ENCODE measurements around the gene FAT2.
A peak's percentile ranks its signal among the peaks of the same experiment; 100 is the strongest.

FAT2 gene

GRCh38 chr5:151631941-151632340, 40.8 kb upstream of the FAT2 start:
- H3K79me2 ChIP-seq (ENCODE audit: control insufficient read depth, insufficient read depth, low read length), result no peaks in the 10 kb centered on the region
- WGBS (ENCODE audit: extremely low coverage, insufficient coverage, low lambda C conversion rate), result no CpG with 5 or more reads among the region's 5 CpGs
- H2AK5ac ChIP-seq (ENCODE audit: low read length), result no peak overlapping the region
- H3K79me1 ChIP-seq (ENCODE audit: low read length), result no peaks in the 10 kb centered on the region
- no peak overlapping the region for H3K23ac ChIP-seq (ENCODE audit: low read length)
- no peak overlapping the region for H4K8ac ChIP-seq (ENCODE audit: low read depth, low read length)
- no peak overlapping the region for H2BK15ac ChIP-seq (replicated peaks; ENCODE audit: low read depth)
- H4K5ac ChIP-seq (ENCODE audit: low read length), result no peak overlapping the region
- H3K27ac ChIP-seq (ENCODE audit: low read depth, low read length), result no peak overlapping the region
- no peak overlapping the region for H3K56ac ChIP-seq (ENCODE audit: low read length)
- H3K4me3 ChIP-seq (ENCODE audit: low read length), result no peak overlapping the region
- no peak overlapping the region for H2BK120ac ChIP-seq (ENCODE audit: low read depth, low read length)
- no peak overlapping the region for H2BK5ac ChIP-seq (ENCODE audit: low read length)
- no peaks in the 10 kb centered on the region for H3K36me3 ChIP-seq (ENCODE audit: control insufficient read depth, insufficient read depth, low read length)
- H3K4me2 ChIP-seq (ENCODE audit: low read length), result no peak overlapping the region
- H3K18ac ChIP-seq (ENCODE audit: low read length), result no peak overlapping the region
- H3K4ac ChIP-seq (ENCODE audit: low read depth, low read length), result no peak overlapping the region
- no peak for DNase-seq
- H3K27me3 ChIP-seq (ENCODE audit: insufficient read depth, low read length, poor library complexity), result no peaks in the 10 kb centered on the region
- H3K4me1 ChIP-seq (ENCODE audit: control insufficient read depth, low read depth, low read length), result no peaks in the 10 kb centered on the region
- H3K9ac ChIP-seq (ENCODE audit: low read length), result no peak overlapping the region

- Histone ChIP-seq H2AK5ac (ENCODE audit: low read length) (no peak overlapping the region), H3K4me1 (ENCODE audit: control insufficient read depth, low read depth, low read length) (no peaks in the 10 kb centered on the region)
Measured at GRCh38 chr5:151630088-151630487, 39.0 kb upstream of the FAT2 start.

GRCh38 chr5:151628112-151628823, 37.1 kb upstream of the FAT2 start:
- H3K27me3 ChIP-seq (ENCODE audit: insufficient read depth, low read length, poor library complexity), result no peaks in the 10 kb centered on the region
- no peak overlapping the region for H3K4me3 ChIP-seq (ENCODE audit: low read length)
- no peak overlapping the region for H3K18ac ChIP-seq (ENCODE audit: low read length)
- no peaks in the 10 kb centered on the region for H3K79me1 ChIP-seq (ENCODE audit: low read length)
- H3K4me2 ChIP-seq (ENCODE audit: low read length), result no peak overlapping the region
- no peak overlapping the region for H3K56ac ChIP-seq (ENCODE audit: low read length)
- no peaks in the 10 kb centered on the region for H3K79me2 ChIP-seq (ENCODE audit: control insufficient read depth, insufficient read depth, low read length)
- H3K9ac ChIP-seq (ENCODE audit: low read length), result no peak overlapping the region
- DNase-seq, result no peak
- H2BK120ac ChIP-seq (ENCODE audit: low read depth, low read length), result no peak overlapping the region
- H3K27ac ChIP-seq (ENCODE audit: low read depth, low read length), result no peak overlapping the region
- H2BK15ac ChIP-seq (replicated peaks; ENCODE audit: low read depth), result no peak overlapping the region
- H3K4me1 ChIP-seq (ENCODE audit: control insufficient read depth, low read depth, low read length), result no peaks in the 10 kb centered on the region
- no peaks in the 10 kb centered on the region for H3K36me3 ChIP-seq (ENCODE audit: control insufficient read depth, insufficient read depth, low read length)
- no peak overlapping the region for H4K5ac ChIP-seq (ENCODE audit: low read length)
- no peak overlapping the region for H2AK5ac ChIP-seq (ENCODE audit: low read length)
- no peak overlapping the region for H2BK5ac ChIP-seq (ENCODE audit: low read length)
- H3K4ac ChIP-seq (ENCODE audit: low read depth, low read length), result no peak overlapping the region
- H3K23ac ChIP-seq (ENCODE audit: low read length), result no peak overlapping the region
- WGBS (ENCODE audit: extremely low coverage, insufficient coverage, low lambda C conversion rate), result no CpG with 5 or more reads among the region's 7 CpGs
- no peak overlapping the region for H4K8ac ChIP-seq (ENCODE audit: low read depth, low read length)

More at GRCh38 chr5:151630088-151630487, 39.0 kb upstream of the FAT2 start:
- no peak overlapping the region for H4K8ac ChIP-seq (ENCODE audit: low read depth, low read length)
- H3K4me2 ChIP-seq (ENCODE audit: low read length), result no peak overlapping the region
- H3K79me2 ChIP-seq (ENCODE audit: control insufficient read depth, insufficient read depth, low read length), result no peaks in the 10 kb centered on the region
- no peak overlapping the region for H2BK120ac ChIP-seq (ENCODE audit: low read depth, low read length)
- no peak overlapping the region for H2BK15ac ChIP-seq (replicated peaks; ENCODE audit: low read depth)
- no peaks in the 10 kb centered on the region for H3K79me1 ChIP-seq (ENCODE audit: low read length)
- no peak overlapping the region for H3K56ac ChIP-seq (ENCODE audit: low read length)
- no peak overlapping the region for H3K27ac ChIP-seq (ENCODE audit: low read depth, low read length)
- no peaks in the 10 kb centered on the region for H3K36me3 ChIP-seq (ENCODE audit: control insufficient read depth, insufficient read depth, low read length)
- no peak overlapping the region for H3K9ac ChIP-seq (ENCODE audit: low read length)
- DNase-seq, result no peak
- H4K5ac ChIP-seq (ENCODE audit: low read length), result no peak overlapping the region
- no peak overlapping the region for H3K4ac ChIP-seq (ENCODE audit: low read depth, low read length)
- no peak overlapping the region for H3K4me3 ChIP-seq (ENCODE audit: low read length)
- no peak overlapping the region for H2BK5ac ChIP-seq (ENCODE audit: low read length)
- no peak overlapping the region for H3K18ac ChIP-seq (ENCODE audit: low read length)
- no peaks in the 10 kb centered on the region for H3K27me3 ChIP-seq (ENCODE audit: insufficient read depth, low read length, poor library complexity)
- no peak overlapping the region for H3K23ac ChIP-seq (ENCODE audit: low read length)

GRCh38 chr5:151627650-151628049, 36.5 kb upstream of the FAT2 start:
- no peak overlapping the region for H2BK120ac ChIP-seq (ENCODE audit: low read depth, low read length)
- H3K18ac ChIP-seq (ENCODE audit: low read length), result no peak overlapping the region
- H3K79me1 ChIP-seq (ENCODE audit: low read length), result no peaks in the 10 kb centered on the region
- no peak overlapping the region for H3K9ac ChIP-seq (ENCODE audit: low read length)
- H4K8ac ChIP-seq (ENCODE audit: low read depth, low read length), result no peak overlapping the region
- no peaks in the 10 kb centered on the region for H3K4me1 ChIP-seq (ENCODE audit: control insufficient read depth, low read depth, low read length)
- H3K4me2 ChIP-seq (ENCODE audit: low read length), result no peak overlapping the region
- H3K36me3 ChIP-seq (ENCODE audit: control insufficient read depth, insufficient read depth, low read length), result no peaks in the 10 kb centered on the region
- H3K4ac ChIP-seq (ENCODE audit: low read depth, low read length), result no peak overlapping the region
- H4K5ac ChIP-seq (ENCODE audit: low read length), result no peak overlapping the region
- no peak overlapping the region for H3K27ac ChIP-seq (ENCODE audit: low read depth, low read length)
- H3K4me3 ChIP-seq (ENCODE audit: low read length), result no peak overlapping the region
- H2BK15ac ChIP-seq (replicated peaks; ENCODE audit: low read depth), result no peak overlapping the region
- no peak overlapping the region for H2BK5ac ChIP-seq (ENCODE audit: low read length)
- H3K27me3 ChIP-seq (ENCODE audit: insufficient read depth, low read length, poor library complexity), result no peaks in the 10 kb centered on the region
- no peak overlapping the region for H3K56ac ChIP-seq (ENCODE audit: low read length)
- no CpG with 5 or more reads among the region's 6 CpGs for WGBS (ENCODE audit: extremely low coverage, insufficient coverage, low lambda C conversion rate)
- DNase-seq, result no peak
- H2AK5ac ChIP-seq (ENCODE audit: low read length), result no peak overlapping the region
- no peak overlapping the region for H3K23ac ChIP-seq (ENCODE audit: low read length)
- no peaks in the 10 kb centered on the region for H3K79me2 ChIP-seq (ENCODE audit: control insufficient read depth, insufficient read depth, low read length)

GRCh38 chr5:151625285-151625684, 34.2 kb upstream of the FAT2 start:
- Histone ChIP-seq H3K4me3 (ENCODE audit: low read length) (no peak overlapping the region), H3K27me3 (ENCODE audit: insufficient read depth, low read length, poor library complexity) (no peaks in the 10 kb centered on the region), H2AK5ac (ENCODE audit: low read length) (no peak overlapping the region), H2BK120ac (ENCODE audit: low read depth, low read length) (no peak overlapping the region), H3K36me3 (ENCODE audit: control insufficient read depth, insufficient read depth, low read length) (no peaks in the 10 kb centered on the region), H2BK5ac (ENCODE audit: low read length) (no peak overlapping the region), H3K9ac (ENCODE audit: low read length) (no peak overlapping the region), H3K79me1 (ENCODE audit: low read length) (no peaks in the 10 kb centered on the region), H2BK15ac (replicated peaks; ENCODE audit: low read depth) (no peak overlapping the region), H4K5ac (ENCODE audit: low read length) (no peak overlapping the region), H3K4me1 (ENCODE audit: control insufficient read depth, low read depth, low read length) (peaks cover 2% of the 10 kb centered on the region), H3K18ac (ENCODE audit: low read length) (no peak overlapping the region), H3K23ac (ENCODE audit: low read length) (no peak overlapping the region), H4K8ac (ENCODE audit: low read depth, low read length) (no peak overlapping the region), H3K4ac (ENCODE audit: low read depth, low read length) (no peak overlapping the region), H3K4me2 (ENCODE audit: low read length) (no peak overlapping the region), H3K56ac (ENCODE audit: low read length) (no peak overlapping the region), H3K79me2 (ENCODE audit: control insufficient read depth, insufficient read depth, low read length) (no peaks in the 10 kb centered on the region), H3K27ac (ENCODE audit: low read depth, low read length) (no peak overlapping the region)
- WGBS (ENCODE audit: extremely low coverage, insufficient coverage, low lambda C conversion rate), result no CpG with 5 or more reads among the region's 9 CpGs
- no peak for DNase-seq

GRCh38 chr5:151624476-151624875, 33.3 kb upstream of the FAT2 start:
- Histone ChIP-seq H3K27me3 (ENCODE audit: insufficient read depth, low read length, poor library complexity) (no peaks in the 10 kb centered on the region), H3K18ac (ENCODE audit: low read length) (no peak overlapping the region), H3K79me1 (ENCODE audit: low read length) (no peaks in the 10 kb centered on the region), H3K23ac (ENCODE audit: low read length) (peak overlapping the region; percentile 30), H3K4me3 (ENCODE audit: low read length) (no peak overlapping the region), H3K36me3 (ENCODE audit: control insufficient read depth, insufficient read depth, low read length) (no peaks in the 10 kb centered on the region), H3K4me1 (ENCODE audit: control insufficient read depth, low read depth, low read length) (peaks cover 9% of the 10 kb centered on the region), H3K9ac (ENCODE audit: low read length) (no peak overlapping the region), H4K8ac (ENCODE audit: low read depth, low read length) (no peak overlapping the region), H4K5ac (ENCODE audit: low read length) (no peak overlapping the region), H2BK120ac (ENCODE audit: low read depth, low read length) (no peak overlapping the region), H3K27ac (ENCODE audit: low read depth, low read length) (no peak overlapping the region), H2BK15ac (replicated peaks; ENCODE audit: low read depth) (no peak overlapping the region), H3K4me2 (ENCODE audit: low read length) (no peak overlapping the region), H2BK5ac (ENCODE audit: low read length) (no peak overlapping the region), H3K56ac (ENCODE audit: low read length) (no peak overlapping the region), H2AK5ac (ENCODE audit: low read length) (no peak overlapping the region), H3K4ac (ENCODE audit: low read depth, low read length) (no peak overlapping the region), H3K79me2 (ENCODE audit: control insufficient read depth, insufficient read depth, low read length) (no peaks in the 10 kb centered on the region)
- no peak for DNase-seq
- WGBS (ENCODE audit: extremely low coverage, insufficient coverage, low lambda C conversion rate), result no CpG with 5 or more reads among the region's 8 CpGs

All from mesendoderm (in vitro differentiated cells).